H9 (cell line): ENCODE data around the gene RPN1. TPM values are rescaled to one million over a fixed set of nuclear protein-coding genes. Genes with fewer than 3 reads are reported as not detected.

Experiments
- DNase-seq: peaks from one replicate; pipeline ENCODE4 v3.0.0-alpha.2; 2017
- H2AFZ ChIP-seq: one replicate; pipeline ENCODE4 v1.6.1; 2013; ENCODE audit warnings: mild to moderate bottlenecking, low read length, control low read depth, moderate library complexity
- H2AK5ac ChIP-seq: 2 replicates; pipeline ENCODE4 v1.6.1; 2013; ENCODE audit warnings: low read length, control low read depth, mixed read lengths; ENCODE audit not compliant: insufficient read length
- H2BK120ac ChIP-seq: one replicate; pipeline ENCODE4 v1.6.1; 2013; ENCODE audit warnings: low read depth, mild to moderate bottlenecking, low read length, control low read depth, inconsistent platforms; ENCODE audit not compliant: poor library complexity, severe bottlenecking
- H2BK12ac ChIP-seq: 2 replicates; pipeline ENCODE4 v1.6.1; 2013; ENCODE audit warnings: low read length, control low read depth, mixed read lengths, low read depth; ENCODE audit not compliant: insufficient read length
- H2BK15ac ChIP-seq: 2 replicates; pipeline ENCODE4 v1.6.1; 2013; ENCODE audit warnings: low read depth, low read length, control low read depth
- H2BK20ac ChIP-seq: one replicate; pipeline ENCODE4 v1.6.1; 2013; ENCODE audit warnings: low read depth, mild to moderate bottlenecking, low read length, control low read depth, inconsistent platforms; ENCODE audit not compliant: poor library complexity, severe bottlenecking
- H2BK5ac ChIP-seq: 2 replicates; pipeline ENCODE4 v1.6.1; 2013; ENCODE audit warnings: low read length, control low read depth, mixed read lengths; ENCODE audit not compliant: insufficient read length
- H3K14ac ChIP-seq: 2 replicates; pipeline ENCODE4 v1.6.1; 2013; ENCODE audit warnings: low read length, control low read depth; ENCODE audit not compliant: insufficient read depth
- H3K18ac ChIP-seq: 2 replicates; pipeline ENCODE4 v1.6.1; 2013; ENCODE audit warnings: low read depth, mild to moderate bottlenecking, mixed read lengths, low read length, control low read depth; ENCODE audit not compliant: insufficient read length
- H3K23ac ChIP-seq: 2 replicates; pipeline ENCODE4 v1.6.1; 2013; ENCODE audit warnings: low read length, control low read depth, mixed read lengths, low read depth; ENCODE audit not compliant: insufficient read length
- H3K23me2 ChIP-seq: 2 replicates; pipeline ENCODE4 v1.6.1; 2013; ENCODE audit warnings: low read depth, mild to moderate bottlenecking, mixed read lengths, low read length, control low read depth; ENCODE audit not compliant: insufficient read length, poor library complexity, severe bottlenecking
- H3K27ac ChIP-seq: 2 replicates; pipeline ENCODE4 v1.5.1; 2013; ENCODE audit warnings: low read length, control low read depth, mixed read lengths, low read depth; ENCODE audit not compliant: insufficient read length
- H3K27me3 ChIP-seq: 2 replicates; pipeline ENCODE4 v1.6.1; 2013; ENCODE audit warnings: low read length, control low read depth, inconsistent platforms; ENCODE audit not compliant: insufficient read depth
- H3K4ac ChIP-seq: 2 replicates; pipeline ENCODE4 v1.6.1; 2013; ENCODE audit warnings: low read depth, mild to moderate bottlenecking, control low read depth, inconsistent platforms, low read length, moderate library complexity
- H3K4me1 ChIP-seq: 2 replicates; pipeline ENCODE4 v1.6.1; 2013; ENCODE audit warnings: low read length, control low read depth, inconsistent platforms; ENCODE audit not compliant: insufficient read depth
- H3K4me2 ChIP-seq: 2 replicates; pipeline ENCODE4 v1.6.1; 2013; ENCODE audit warnings: low read length, control low read depth, mixed read lengths; ENCODE audit not compliant: insufficient read length, insufficient read depth
- H3K56ac ChIP-seq: 2 replicates; pipeline ENCODE4 v1.6.1; 2013; ENCODE audit warnings: low read depth, mild to moderate bottlenecking, mixed read lengths, low read length, control low read depth; ENCODE audit not compliant: insufficient read length
- H3K79me1 ChIP-seq: 2 replicates; pipeline ENCODE4 v1.6.1; 2013; ENCODE audit warnings: low read depth, mild to moderate bottlenecking, moderate library complexity, low read length, control low read depth, inconsistent platforms; ENCODE audit not compliant: insufficient read depth, poor library complexity, severe bottlenecking
- H3K79me2 ChIP-seq: 2 replicates; pipeline ENCODE4 v1.6.1; 2013; ENCODE audit warnings: low read length, control low read depth, inconsistent platforms; ENCODE audit not compliant: insufficient read depth
- H3K9ac ChIP-seq: 2 replicates; pipeline ENCODE4 v1.6.1; 2013; ENCODE audit warnings: low read length, control low read depth, mixed read lengths; ENCODE audit not compliant: insufficient read length; ENCODE audit errors: extremely low read depth
- H3K9me3 ChIP-seq: one replicate; pipeline ENCODE4 v1.6.1; 2013; ENCODE audit warnings: low read depth, low read length, inconsistent platforms; ENCODE audit not compliant: control insufficient read depth
- H3T11ph ChIP-seq: one replicate; pipeline ENCODE4 v1.6.1; 2013; ENCODE audit warnings: mild to moderate bottlenecking, low read length, control low read depth, inconsistent platforms
- H4K20me1 ChIP-seq: one replicate; pipeline ENCODE4 v1.6.1; 2013; ENCODE audit not compliant: control insufficient read depth, insufficient read length, insufficient read depth
- H4K5ac ChIP-seq: 2 replicates; pipeline ENCODE4 v1.6.1; 2013; ENCODE audit warnings: low read depth, mild to moderate bottlenecking, mixed read lengths, low read length, control low read depth; ENCODE audit not compliant: insufficient read length
- H4K8ac ChIP-seq: replicated peaks from 2 replicates; pipeline ENCODE4 v1.6.1; 2013; ENCODE audit warnings: low read length, control low read depth, mixed read lengths, low read depth; ENCODE audit not compliant: insufficient read length
- H4K91ac ChIP-seq: 2 replicates; pipeline ENCODE4 v1.6.1; 2013; ENCODE audit warnings: low read depth, mild to moderate bottlenecking, moderate library complexity, mixed read lengths, low read length, control low read depth; ENCODE audit not compliant: insufficient read length
- H3K27ac Mint-ChIP-seq, 3 experiments: 2 replicates in 2 of 3; 3 replicates in 1 of 3; pipeline ENCODE4 v1.8.0; 2020 to 2021; ENCODE audit warnings: mixed read lengths in 3 of 3, mild to moderate bottlenecking in 1 of 3, moderate library complexity in 1 of 3
- H3K27me3 Mint-ChIP-seq: 2 replicates; pipeline ENCODE4 v1.8.0; 2021; ENCODE audit warnings: low read depth, mild to moderate bottlenecking, moderate library complexity, mixed read lengths
- H3K36me3 Mint-ChIP-seq, 3 experiments: 2 replicates in 2 of 3; 3 replicates in 1 of 3; pipeline ENCODE4 v1.8.0; 2020 to 2021; ENCODE audit warnings: low read depth in 3 of 3, mixed read lengths in 3 of 3; ENCODE audit not compliant: insufficient read depth in 1 of 3
- H3K4me1 Mint-ChIP-seq, 2 experiments: 2 replicates each; pipeline ENCODE4 v1.8.0; 2020; ENCODE audit warnings: mixed read lengths in 2 of 2
- H3K4me3 Mint-ChIP-seq, 2 experiments: 2 replicates in 1 of 2; 3 replicates in 1 of 2; pipeline ENCODE4 v1.8.0; 2020 to 2021; ENCODE audit warnings: mild to moderate bottlenecking in 2 of 2, mixed read lengths in 2 of 2, moderate library complexity in 1 of 2
- H3K9me3 Mint-ChIP-seq, 2 experiments: 2 replicates in 1 of 2; 3 replicates in 1 of 2; pipeline ENCODE4 v1.8.0; 2020; ENCODE audit warnings: mild to moderate bottlenecking in 2 of 2, mixed read lengths in 2 of 2, moderate library complexity in 1 of 2
- CTCF ChIP-seq: fragments of 200-600 bp; sonication (generic); conservative IDR thresholded peaks from 3 replicates; pipeline ENCODE4 v1.8.0; 2021; ENCODE audit warnings: antibody characterized with exemption, mild to moderate bottlenecking
- WGBS: extraction: QIAGEN DNeasy Blood & Tissue Kit; methylation state at CpG from one replicate; pipeline ENCODE4 v1.1.7; 2013; ENCODE audit warnings: missing lambda C conversion rate, low lambda C conversion rate, mixed read lengths; ENCODE audit not compliant: insufficient read length; ENCODE audit errors: extremely low coverage; 5-methylcytosine and 5-hydroxymethylcytosine counted together
- total RNA-seq: library from RNA; stranded (reverse); gene quantifications from 2 replicates; pipeline ENCODE4 v1.2.1, GENCODE V29; 2021

The RPN1 gene
- total RNA-seq, 1 experiment from 2014 or later: 174 TPM

DNA sequence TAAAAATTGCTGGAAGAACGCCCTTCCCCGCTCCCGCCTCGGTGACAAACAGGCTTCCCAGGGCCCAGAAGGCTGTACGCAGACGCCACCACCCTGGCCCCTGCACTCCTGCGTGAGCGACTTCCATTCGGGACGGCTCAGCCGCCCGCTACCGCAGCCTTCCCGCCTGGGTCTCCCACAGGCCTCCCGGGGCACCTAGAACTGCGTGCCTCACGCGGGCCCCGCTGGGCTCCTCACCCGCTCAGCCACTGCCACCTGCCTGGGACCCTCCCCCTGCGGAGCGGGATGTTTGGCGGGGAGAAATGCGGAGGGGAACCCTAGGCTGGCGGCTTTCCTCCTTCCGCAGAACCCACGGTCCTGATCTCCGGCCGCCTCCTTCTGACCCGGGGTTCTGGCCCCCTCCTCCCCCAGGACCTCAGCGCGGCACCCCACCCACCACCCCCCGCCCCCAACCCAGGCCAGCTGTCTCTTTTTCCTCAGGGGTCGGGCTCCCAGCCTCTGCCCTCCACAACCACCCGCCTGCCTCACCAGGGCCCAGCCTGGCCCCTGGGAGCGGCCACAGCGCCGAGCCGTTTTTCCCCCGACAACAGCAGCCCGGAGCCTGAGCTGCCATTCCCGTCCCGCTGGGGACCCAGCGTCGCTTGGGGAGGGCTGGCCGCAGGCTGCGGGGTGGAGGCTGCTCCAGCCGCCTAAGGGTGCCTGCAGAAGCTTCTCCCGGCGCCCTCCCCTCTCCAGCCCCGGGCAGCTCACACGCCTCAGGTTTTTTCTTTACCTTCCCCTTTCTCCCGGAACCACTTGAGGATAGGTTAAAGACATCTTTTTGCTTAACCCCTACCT lies 47.8 kb upstream of the RPN1 start:
- H4K8ac ChIP-seq: no peak overlapping the region
- no peak overlapping the region for H2AK5ac ChIP-seq
- no peak overlapping the region for H3T11ph ChIP-seq
- no peak overlapping the region for H2BK15ac ChIP-seq
- no peaks in the 10 kb centered on the region for H3K27me3 ChIP-seq
- no peak overlapping the region for H3K23ac ChIP-seq
- peak overlapping the region; percentile 82 for H3K14ac ChIP-seq
- H3K9ac ChIP-seq: peak overlapping the region; percentile 6
- H2BK5ac ChIP-seq: no peak overlapping the region
- no peaks in the 10 kb centered on the region for H3K79me2 ChIP-seq
- H4K5ac ChIP-seq: no peak overlapping the region
- no peaks in the 10 kb centered on the region for H4K20me1 ChIP-seq
- no peaks in the 10 kb centered on the region for H3K79me1 ChIP-seq
- no peak overlapping the region for H2BK120ac ChIP-seq
- H3K4ac ChIP-seq: no peak overlapping the region
- H3K9me3 ChIP-seq: no peaks in the 10 kb centered on the region
- H4K91ac ChIP-seq: no peak overlapping the region
- no peak overlapping the region for H3K27ac ChIP-seq
- WGBS: no CpG with 5 or more reads among the region's 53 CpGs
- H3K9me3 Mint-ChIP-seq: no peaks in the 10 kb centered on the region
- H3K18ac ChIP-seq: peak overlapping the region; percentile 22
- peaks cover 6% of the 10 kb centered on the region for H3K23me2 ChIP-seq
- H3K4me2 ChIP-seq: peak overlapping the region; percentile 32
- H3K4me3 Mint-ChIP-seq: peak overlapping the region; percentile 60 to 65
- H3K4me1 ChIP-seq: no peaks in the 10 kb centered on the region
- no peak overlapping the region for H2BK12ac ChIP-seq
- H2BK20ac ChIP-seq: no peak overlapping the region
- peak overlapping the region in 1 of 3 experiments; percentile 52; a peak in 1 of 7 replicates for H3K27ac Mint-ChIP-seq
- TF ChIP-seq CTCF: no peak
- peak; percentile 63 for DNase-seq
- H3K4me1 Mint-ChIP-seq: peaks cover 3 to 7% of the 10 kb centered on the region in 2 experiments; a peak in 3 of 4 replicates
- H3K56ac ChIP-seq: no peak overlapping the region
- no peak overlapping the region for H2AFZ ChIP-seq
- peaks cover 7% of the 10 kb centered on the region for H3K27me3 Mint-ChIP-seq
- no peaks in the 10 kb centered on the region for H3K36me3 Mint-ChIP-seq
